OCI-LY1 (cell line): ENCODE data around the gene RAD51B.

Experiments
- H2AFZ ChIP-seq: fragments of 200-600 bp; sonication (generic), shearing (Covaris generic); 2 replicates; pipeline ENCODE4 v1.6.0; 2014; ENCODE audit warnings: antibody characterized with exemption, mild to moderate bottlenecking, low read length
- H3F3A ChIP-seq: fragments of 200-600 bp; sonication (generic), shearing (Covaris generic); 2 replicates; pipeline ENCODE4 v1.6.0; 2014; ENCODE audit warnings: mild to moderate bottlenecking, antibody characterized with exemption, low read length, moderate library complexity; ENCODE audit not compliant: insufficient read depth
- H3K27ac ChIP-seq: fragments of 200-600 bp; sonication (generic); 2 replicates; pipeline ENCODE4 v1.5.1; 2014; ENCODE audit warnings: low read length, mixed run types, mild to moderate bottlenecking, low read depth; ENCODE audit not compliant: poor library complexity, severe bottlenecking
- H3K27me3 ChIP-seq: fragments of 200-600 bp; sonication (generic); 2 replicates; pipeline ENCODE4 v1.6.0; 2014; ENCODE audit warnings: antibody characterized with exemption, mild to moderate bottlenecking, low read length, moderate library complexity; ENCODE audit not compliant: insufficient read depth
- H3K36me3 ChIP-seq: fragments of 200-600 bp; sonication (generic); 2 replicates; pipeline ENCODE4 v1.6.1; 2014; ENCODE audit warnings: mild to moderate bottlenecking, antibody characterized with exemption, low read length, moderate library complexity, mixed read lengths; ENCODE audit not compliant: insufficient read depth
- H3K4me1 ChIP-seq: fragments of 200-600 bp; sonication (generic); 2 replicates; pipeline ENCODE4 v1.5.1; 2014; ENCODE audit warnings: mild to moderate bottlenecking, low read length, moderate library complexity; ENCODE audit not compliant: insufficient read depth, severe bottlenecking
- H3K4me2 ChIP-seq: fragments of 200-600 bp; sonication (generic), shearing (Covaris generic); 2 replicates; pipeline ENCODE4 v1.6.1; 2014; ENCODE audit warnings: low read length
- H3K4me3 ChIP-seq: fragments of 200-600 bp; sonication (generic); 2 replicates; pipeline ENCODE4 v1.5.1; 2014; ENCODE audit warnings: low read length, low read depth, mild to moderate bottlenecking, mixed read lengths; ENCODE audit not compliant: poor library complexity, severe bottlenecking
- H3K79me2 ChIP-seq: fragments of 200-600 bp; shearing (Covaris generic); 2 replicates; pipeline ENCODE4 v1.6.1; 2016; ENCODE audit warnings: mixed run types, low read length, mixed read lengths; ENCODE audit not compliant: insufficient read depth
- H3K9ac ChIP-seq: fragments of 200-600 bp; sonication (generic), shearing (Covaris generic); 2 replicates; pipeline ENCODE4 v1.6.1; 2014; ENCODE audit warnings: mild to moderate bottlenecking, low read length, mixed read lengths
- H3K9me2 ChIP-seq: fragments of 200-600 bp; sonication (generic), shearing (Covaris generic); 2 replicates; pipeline ENCODE4 v1.6.1; 2014; ENCODE audit warnings: low read depth, mild to moderate bottlenecking, low read length, mixed read lengths
- H3K9me3 ChIP-seq: fragments of 200-600 bp; shearing (Covaris generic); 2 replicates; pipeline ENCODE4 v1.6.1; 2014; ENCODE audit warnings: low read length, mixed read lengths
- H4K20me1 ChIP-seq: fragments of 200-600 bp; sonication (generic), shearing (Covaris generic); 2 replicates; pipeline ENCODE4 v1.6.0; 2016; ENCODE audit warnings: mild to moderate bottlenecking, low read length; ENCODE audit not compliant: insufficient read depth
- EZH2 ChIP-seq: fragments of 200-600 bp; sonication (generic), shearing (Covaris generic); IDR thresholded peaks from 2 replicates; pipeline ENCODE4 v1.8.0; 2017; ENCODE audit warnings: borderline replicate concordance, mixed run types, mild to moderate bottlenecking, antibody characterized with exemption, low read length, moderate library complexity, mixed read lengths
- TF ChIP-seq, protein P1 (sequence below): fragments of 200-600 bp; sonication (generic), shearing (Covaris generic); IDR thresholded peaks from 2 replicates; pipeline ENCODE4 v1.5.1; 2017; ENCODE audit warnings: mild to moderate bottlenecking, antibody characterized with exemption, low read length, moderate library complexity, mixed read lengths

Gene RAD51B

DNA sequence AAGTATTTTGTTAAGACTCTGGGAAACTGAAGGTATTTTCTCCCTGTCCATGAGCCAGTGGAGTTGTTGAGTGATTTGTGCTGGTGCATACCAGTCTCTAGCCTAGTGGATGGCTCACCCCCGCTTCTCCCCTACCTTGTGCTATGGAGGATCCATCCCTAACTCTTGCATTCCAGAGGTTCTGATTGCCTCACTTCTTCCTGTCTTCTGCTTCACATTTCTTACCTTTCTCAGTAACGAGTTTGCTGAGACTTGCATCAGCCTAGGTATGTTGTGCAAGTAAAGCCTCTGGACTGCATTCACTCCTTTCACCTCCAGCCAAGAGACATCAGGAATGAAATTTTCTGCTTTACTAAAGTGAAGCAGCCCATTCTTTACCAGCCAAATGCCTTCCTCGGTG, 581.7 kb downstream of the RAD51B start:
- TF ChIP-seq EZH2: no peak
- TF ChIP-seq, protein P1, sequence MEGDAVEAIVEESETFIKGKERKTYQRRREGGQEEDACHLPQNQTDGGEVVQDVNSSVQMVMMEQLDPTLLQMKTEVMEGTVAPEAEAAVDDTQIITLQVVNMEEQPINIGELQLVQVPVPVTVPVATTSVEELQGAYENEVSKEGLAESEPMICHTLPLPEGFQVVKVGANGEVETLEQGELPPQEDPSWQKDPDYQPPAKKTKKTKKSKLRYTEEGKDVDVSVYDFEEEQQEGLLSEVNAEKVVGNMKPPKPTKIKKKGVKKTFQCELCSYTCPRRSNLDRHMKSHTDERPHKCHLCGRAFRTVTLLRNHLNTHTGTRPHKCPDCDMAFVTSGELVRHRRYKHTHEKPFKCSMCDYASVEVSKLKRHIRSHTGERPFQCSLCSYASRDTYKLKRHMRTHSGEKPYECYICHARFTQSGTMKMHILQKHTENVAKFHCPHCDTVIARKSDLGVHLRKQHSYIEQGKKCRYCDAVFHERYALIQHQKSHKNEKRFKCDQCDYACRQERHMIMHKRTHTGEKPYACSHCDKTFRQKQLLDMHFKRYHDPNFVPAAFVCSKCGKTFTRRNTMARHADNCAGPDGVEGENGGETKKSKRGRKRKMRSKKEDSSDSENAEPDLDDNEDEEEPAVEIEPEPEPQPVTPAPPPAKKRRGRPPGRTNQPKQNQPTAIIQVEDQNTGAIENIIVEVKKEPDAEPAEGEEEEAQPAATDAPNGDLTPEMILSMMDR: no peak
- H3K4me2 ChIP-seq: peak overlapping the region; percentile 35
- H3K9me2 ChIP-seq: no peaks in the 10 kb centered on the region
- H3K9me3 ChIP-seq: no peaks in the 10 kb centered on the region
- H3F3A ChIP-seq: peaks cover 10% of the 10 kb centered on the region
- peak overlapping the region; percentile 70 for H3K27ac ChIP-seq
- no peaks in the 10 kb centered on the region for H3K79me2 ChIP-seq
- H3K4me3 ChIP-seq: no peak overlapping the region
- no peak overlapping the region for H2AFZ ChIP-seq
- no peaks in the 10 kb centered on the region for H4K20me1 ChIP-seq
- H3K4me1 ChIP-seq: peaks cover 67% of the 10 kb centered on the region
- H3K27me3 ChIP-seq: no peaks in the 10 kb centered on the region
- no peaks in the 10 kb centered on the region for H3K36me3 ChIP-seq
- peak overlapping the region; percentile 37; the same call in 1 of the 2 replicates for H3K9ac ChIP-seq

DNA sequence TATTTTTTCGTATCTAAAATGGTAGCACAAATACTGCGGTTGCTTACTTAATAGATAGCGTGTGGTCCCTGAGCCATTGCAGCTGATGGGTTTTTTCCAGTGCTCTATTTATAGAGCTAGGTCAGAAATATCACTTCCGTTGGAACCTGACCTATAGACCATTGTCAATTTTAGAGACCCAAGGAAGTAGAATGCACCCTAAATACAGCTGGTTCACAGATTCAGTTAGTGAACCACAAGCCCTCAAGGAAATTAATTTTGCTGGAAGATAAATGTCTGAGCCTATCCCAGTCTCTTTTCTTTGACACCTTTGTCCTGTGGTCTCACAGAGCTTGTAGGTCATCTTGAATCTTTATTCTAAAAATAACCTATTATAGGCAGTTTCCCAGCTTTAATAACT, 582.3 kb downstream of the RAD51B start:
- Histone ChIP-seq H2AFZ (no peak overlapping the region), H3K4me3 (no peak overlapping the region), H4K20me1 (no peaks in the 10 kb centered on the region), H3K27me3 (no peaks in the 10 kb centered on the region), H3K9me3 (no peaks in the 10 kb centered on the region), H3K79me2 (no peaks in the 10 kb centered on the region), H3K4me1 (peaks cover 69% of the 10 kb centered on the region), H3K9me2 (no peaks in the 10 kb centered on the region), H3K36me3 (no peaks in the 10 kb centered on the region), H3F3A (peaks cover 10% of the 10 kb centered on the region), H3K9ac (no peak overlapping the region; the same call in 1 of the 2 replicates), H3K4me2 (peak overlapping the region; percentile 35), H3K27ac (peak overlapping the region; percentile 70)
- TF ChIP-seq EZH2: no peak
- TF ChIP-seq, protein P1: no peak

DNA sequence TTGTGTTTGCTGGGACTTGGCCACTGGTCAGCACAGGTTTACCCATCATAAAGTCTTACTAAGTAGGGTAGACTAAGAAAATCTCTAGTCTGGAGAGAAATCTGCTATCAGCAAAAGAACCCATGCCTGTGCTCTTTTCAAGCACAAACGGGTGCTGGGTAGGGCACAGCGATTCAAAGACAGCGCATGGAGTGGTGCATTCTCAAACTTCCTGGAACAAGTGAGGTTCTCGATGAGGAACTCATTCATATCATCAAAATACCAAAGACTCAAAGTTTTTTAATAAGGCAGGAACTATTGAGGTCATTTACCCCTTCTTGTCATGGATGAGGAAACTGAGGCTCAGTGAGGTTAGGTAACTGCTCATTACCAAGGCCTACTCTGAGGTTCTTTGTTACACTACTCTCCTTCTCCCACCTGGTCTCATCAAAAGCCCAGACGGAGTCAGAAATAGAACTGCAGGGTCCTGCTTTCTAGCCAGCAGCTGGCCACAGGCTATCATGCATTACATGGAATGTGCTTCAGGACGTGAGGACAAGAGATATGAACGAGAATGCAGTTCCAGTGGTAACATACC, 583.0 kb downstream of the RAD51B start:
- Histone ChIP-seq H3K9me3 (no peaks in the 10 kb centered on the region), H3K79me2 (no peaks in the 10 kb centered on the region), H2AFZ (no peak overlapping the region), H3K9me2 (no peaks in the 10 kb centered on the region), H3K36me3 (no peaks in the 10 kb centered on the region), H3F3A (peaks cover 10% of the 10 kb centered on the region), H3K4me1 (peaks cover 73% of the 10 kb centered on the region), H3K27ac (peak overlapping the region; percentile 70), H3K27me3 (no peaks in the 10 kb centered on the region), H3K4me3 (no peak overlapping the region), H4K20me1 (no peaks in the 10 kb centered on the region), H3K4me2 (peak overlapping the region; percentile 35; the same call in 1 of the 2 replicates), H3K9ac (peak overlapping the region; percentile 46; the same call in 1 of the 2 replicates)
- TF ChIP-seq, protein P1: no peak
- TF ChIP-seq EZH2: no peak
